Loucy (cell line): ENCODE results near the gene RUNX1.

Experiments
- H2AFZ ChIP-seq: fragments of 200-600 bp; sonication (generic); 2 replicates; pipeline ENCODE4 v1.6.0; 2016; ENCODE audit warnings: antibody characterized with exemption, mild to moderate bottlenecking, low read length, moderate library complexity
- H3F3A ChIP-seq: fragments of 200-600 bp; 2 replicates; pipeline ENCODE4 v1.6.0; 2016; ENCODE audit warnings: antibody characterized with exemption, low read depth, mild to moderate bottlenecking
- H3K27me3 ChIP-seq: fragments of 200-600 bp; sonication (generic); 2 replicates; pipeline ENCODE4 v1.6.1; 2014; ENCODE audit warnings: low read length, mild to moderate bottlenecking; ENCODE audit not compliant: insufficient read depth, poor library complexity, severe bottlenecking
- H3K36me3 ChIP-seq: fragments of 200-600 bp; sonication (generic); 2 replicates; pipeline ENCODE4 v1.6.1; 2016; ENCODE audit warnings: low read length; ENCODE audit not compliant: insufficient read depth
- H3K4me1 ChIP-seq: fragments of 200-600 bp; sonication (generic); 2 replicates; pipeline ENCODE4 v1.5.1; 2014; ENCODE audit warnings: low read length, mild to moderate bottlenecking; ENCODE audit not compliant: insufficient read depth, poor library complexity, severe bottlenecking
- H3K4me2 ChIP-seq: fragments of 200-600 bp; sonication (generic); 2 replicates; pipeline ENCODE4 v1.6.0; 2014; ENCODE audit warnings: antibody characterized with exemption, low read length, low read depth, mild to moderate bottlenecking; ENCODE audit not compliant: poor library complexity, severe bottlenecking
- H3K4me3 ChIP-seq: fragments of 200-600 bp; sonication (generic); 2 replicates; pipeline ENCODE4 v1.5.1; 2014; ENCODE audit warnings: low read length, mild to moderate bottlenecking, mixed read lengths; ENCODE audit not compliant: poor library complexity, severe bottlenecking
- H3K79me2 ChIP-seq: fragments of 200-600 bp; sonication (generic); 2 replicates; pipeline ENCODE4 v1.6.1; 2014; ENCODE audit warnings: low read length; ENCODE audit not compliant: insufficient read depth
- H3K9ac ChIP-seq: fragments of 200-600 bp; sonication (generic); 2 replicates; pipeline ENCODE4 v1.6.0; 2014; ENCODE audit warnings: mild to moderate bottlenecking, low read depth, low read length, moderate library complexity; ENCODE audit not compliant: poor library complexity, severe bottlenecking
- H3K9me2 ChIP-seq: fragments of 200-600 bp; sonication (generic); replicated peaks from 2 replicates; pipeline ENCODE4 v1.6.1; 2016; ENCODE audit warnings: low read depth, low read length, mixed read lengths
- H3K9me3 ChIP-seq: fragments of 200-600 bp; sonication (generic); 2 replicates; pipeline ENCODE4 v1.6.1; 2014; ENCODE audit warnings: mild to moderate bottlenecking, antibody characterized with exemption, low read length, low read depth; ENCODE audit not compliant: insufficient read depth
- H4K20me1 ChIP-seq: fragments of 200-600 bp; sonication (generic); 2 replicates; pipeline ENCODE4 v1.6.0; 2014; ENCODE audit warnings: antibody characterized with exemption, low read length, mild to moderate bottlenecking; ENCODE audit not compliant: insufficient read depth, poor library complexity, severe bottlenecking
- CTCF ChIP-seq: fragments of 200-600 bp; sonication (generic); conservative IDR thresholded peaks from 2 replicates; pipeline ENCODE4 v1.5.1; 2014; ENCODE audit warnings: mild to moderate bottlenecking, antibody characterized with exemption, low read length
- EZH2phosphoT487 ChIP-seq: fragments of 200-600 bp; IDR thresholded peaks from 2 replicates; pipeline ENCODE4 v1.6.1; 2018; ENCODE audit warnings: antibody characterized with exemption, mild to moderate bottlenecking, moderate library complexity, borderline replicate concordance

The RUNX1 gene

GRCh38 chr21:34970566-34970965 is 78.5 kb downstream of the RUNX1 start:
- no peak overlapping the region for H3K9ac ChIP-seq
- no peaks in the 10 kb centered on the region for H3K27me3 ChIP-seq
- no peaks in the 10 kb centered on the region for H3F3A ChIP-seq
- no peak for TF ChIP-seq CTCF
- TF ChIP-seq EZH2phosphoT487, result no peak
- H3K79me2 ChIP-seq, result peaks cover 99% of the 10 kb centered on the region
- H3K4me2 ChIP-seq, result no peak overlapping the region
- H3K4me1 ChIP-seq, result peaks cover 51% of the 10 kb centered on the region
- H3K9me3 ChIP-seq, result no peaks in the 10 kb centered on the region
- H2AFZ ChIP-seq, result no peak overlapping the region
- H3K36me3 ChIP-seq, result peaks cover 60% of the 10 kb centered on the region
- no peak overlapping the region for H3K4me3 ChIP-seq
- H4K20me1 ChIP-seq, result peaks cover 98% of the 10 kb centered on the region
- no peaks in the 10 kb centered on the region for H3K9me2 ChIP-seq

GRCh38 chr21:34970167-34970500 is 79.0 kb downstream of the RUNX1 start:
- Histone ChIP-seq H3K9me3 (no peaks in the 10 kb centered on the region), H4K20me1 (peaks cover 98% of the 10 kb centered on the region), H3K4me1 (peaks cover 47% of the 10 kb centered on the region), H3K4me3 (no peak overlapping the region), H2AFZ (no peak overlapping the region), H3K9ac (no peak overlapping the region), H3K36me3 (peaks cover 64% of the 10 kb centered on the region), H3K4me2 (no peak overlapping the region), H3K9me2 (no peaks in the 10 kb centered on the region), H3K79me2 (peaks cover 99% of the 10 kb centered on the region), H3K27me3 (no peaks in the 10 kb centered on the region), H3F3A (no peaks in the 10 kb centered on the region)
- no peak for TF ChIP-seq EZH2phosphoT487
- no peak for TF ChIP-seq CTCF

GRCh38 chr21:34969423-34970166 is 79.5 kb downstream of the RUNX1 start:
- no peaks in the 10 kb centered on the region for H3K27me3 ChIP-seq
- H3K4me3 ChIP-seq, result no peak overlapping the region
- no peaks in the 10 kb centered on the region for H3F3A ChIP-seq
- H3K4me1 ChIP-seq, result peaks cover 41% of the 10 kb centered on the region
- peaks cover 99% of the 10 kb centered on the region for H3K79me2 ChIP-seq
- H3K9me2 ChIP-seq, result no peaks in the 10 kb centered on the region
- peaks cover 97% of the 10 kb centered on the region for H4K20me1 ChIP-seq
- no peaks in the 10 kb centered on the region for H3K9me3 ChIP-seq
- TF ChIP-seq EZH2phosphoT487, result no peak
- TF ChIP-seq CTCF, result no peak
- H3K36me3 ChIP-seq, result peaks cover 70% of the 10 kb centered on the region
- peak overlapping the region; percentile 32 for H3K4me2 ChIP-seq
- H2AFZ ChIP-seq, result no peak overlapping the region
- H3K9ac ChIP-seq, result no peak overlapping the region
